Endothelial cell of umbilical vein (primary cell): ENCODE data around the gene TMF1. TPM values are rescaled to one million over a fixed set of nuclear protein-coding genes. Genes with fewer than 3 reads are reported as not detected.

Source experiments
- BruUV-seq: library from RNA; stranded (reverse); fragments of 400-500 nt; replicated peaks from 2 replicates; lab custom pipeline; 2021; lab: Mats Ljungman, UMichigan
- CTCF ChIA-PET: fragments of 300-600, 350-600 bp; sonication (Branson Sonifier 250); formaldehyde crosslinking; loops from one replicate; lab custom pipeline; 2021; ENCODE audit warnings: antibody characterized with exemption, inconsistent platforms; lab: Charles Lee
- POLR2A ChIA-PET: fragments of 300-600, 350-600 bp; sonication (Branson Sonifier 250); formaldehyde crosslinking; loops from one replicate; lab custom pipeline; 2021; ENCODE audit warnings: antibody characterized with exemption, inconsistent platforms; lab: Charles Lee
- DNase-seq: peaks from one replicate; pipeline ENCODE4 v3.0.0-alpha.2; 2011; ENCODE audit warnings: low read depth, low spot score
- FAIRE-seq: peaks from 2 replicates; lab custom pipeline; 2011; peaks lifted over from hg19 to GRCh38; lab: Jason Lieb, UNC
- H2AFZ ChIP-seq: 2 replicates; pipeline ENCODE4 v1.6.0; 2012; ENCODE audit warnings: low read depth, low read length, control low read depth, inconsistent platforms
- H3K27ac ChIP-seq: 2 replicates; pipeline ENCODE4 v1.5.1; 2011; ENCODE audit warnings: low read depth, mild to moderate bottlenecking, control low read depth, low read length, moderate library complexity; ENCODE audit not compliant: insufficient read depth
- H3K27me3 ChIP-seq, 2 experiments: 2 replicates each; pipeline versions ENCODE4 v1.6.0 to v1.6.1; 2011; ENCODE audit warnings: low read length in 2 of 2, mixed read lengths in 1 of 2; ENCODE audit not compliant: control insufficient read depth in 2 of 2, insufficient read depth in 2 of 2
- H3K36me3 ChIP-seq, 2 experiments: 2 replicates in 1 of 2; 3 replicates in 1 of 2; pipeline ENCODE4 v1.5.1; 2011; ENCODE audit warnings: low read length in 2 of 2, mild to moderate bottlenecking in 1 of 2, moderate library complexity in 1 of 2; ENCODE audit not compliant: control insufficient read depth in 2 of 2, insufficient read depth in 2 of 2; ENCODE audit errors: extremely low read depth in 1 of 2
- H3K4me1 ChIP-seq: 3 replicates; pipeline ENCODE4 v1.5.1; 2011; ENCODE audit warnings: mild to moderate bottlenecking, low read length; ENCODE audit not compliant: control insufficient read depth, insufficient read depth; ENCODE audit errors: extremely low read depth
- H3K4me2 ChIP-seq: 2 replicates; pipeline ENCODE4 v1.6.1; 2011; ENCODE audit warnings: low read length, control low read depth, mixed read lengths; ENCODE audit not compliant: insufficient read depth
- H3K4me3 ChIP-seq, 3 experiments: fragments of 200-600 bp in 1 of 3; sonication (generic), shearing (Covaris generic) in 1 of 3; replicated peaks in 1 of 3; 2 replicates each; pipeline ENCODE4 v1.5.1; 2011 to 2016; ENCODE audit warnings: control low read depth in 3 of 3, low read length in 3 of 3, mild to moderate bottlenecking in 2 of 3, inconsistent platforms in 1 of 3, low read depth in 1 of 3, moderate library complexity in 1 of 3; ENCODE audit not compliant: insufficient read depth in 1 of 3
- H3K79me2 ChIP-seq: 2 replicates; pipeline ENCODE4 v1.6.0; 2012; ENCODE audit warnings: low read length, inconsistent platforms; ENCODE audit not compliant: control insufficient read depth, insufficient read depth
- H3K9ac ChIP-seq: replicated peaks from 2 replicates; pipeline ENCODE3; 2011; ENCODE audit warnings: low read length, control low read depth; ENCODE audit not compliant: insufficient read depth; ENCODE audit errors: extremely low read depth
- H3K9me1 ChIP-seq: replicated peaks from 3 replicates; pipeline ENCODE4 v1.6.0; 2011; ENCODE audit warnings: mild to moderate bottlenecking, low read length; ENCODE audit not compliant: control insufficient read depth, insufficient read depth; ENCODE audit errors: extremely low read depth
- H3K9me3 ChIP-seq: replicated peaks from 2 replicates; pipeline ENCODE4 v1.5.1; 2012; ENCODE audit warnings: low read length, inconsistent platforms; ENCODE audit not compliant: control insufficient read depth, insufficient read depth
- H4K20me1 ChIP-seq: replicated peaks from 2 replicates; pipeline ENCODE3; 2011; ENCODE audit warnings: mild to moderate bottlenecking, low read length; ENCODE audit not compliant: control insufficient read depth, insufficient read depth; ENCODE audit errors: extremely low read depth
- CTCF ChIP-seq, 2 donors: IDR thresholded peaks; 1 replicate in 1 of 2; 2 replicates in 1 of 2; pipeline ENCODE4 v1.5.1; 2011; ENCODE audit warnings: low read length in 2 of 2, mild to moderate bottlenecking in 2 of 2, moderate library complexity in 2 of 2, control low read depth in 1 of 2, inconsistent platforms in 1 of 2, low read depth in 1 of 2; ENCODE audit not compliant: insufficient read depth in 1 of 2; ENCODE audit errors: extremely low read depth in 1 of 2
- FOS ChIP-seq: IDR thresholded peaks from 2 replicates; pipeline ENCODE4 v1.6.1; 2011; ENCODE audit warnings: mild to moderate bottlenecking, low read length, moderate library complexity, borderline replicate concordance; ENCODE audit not compliant: insufficient read depth
- MYC ChIP-seq: IDR thresholded peaks from one replicate; pipeline ENCODE4 v1.6.1; 2011; ENCODE audit warnings: mild to moderate bottlenecking, low read depth, low read length
- POLR2AphosphoS5 ChIP-seq: IDR thresholded peaks from 2 replicates; pipeline ENCODE4 v1.6.1; 2012; ENCODE audit warnings: low read depth, mild to moderate bottlenecking, control low read depth, low read length, moderate library complexity; ENCODE audit not compliant: insufficient read depth
- dilution Hi-C: fragments of 300-500 bp; cut with MboI; formaldehyde crosslinking; loops from one replicate; pipeline ENCODE4 v1.15.0; 2019; ENCODE audit warnings: low sequenced_read_pairs; ENCODE audit not compliant: extremely low pct_ligation_motif_present
- intact Hi-C: fragments of 100-400 bp; cut with micrococcal nuclease; formaldehyde crosslinking; loops from one replicate; pipeline ENCODE4 v1.10.0; 2022
- polyA plus RNA-seq, 4 experiments: library from polyadenylated mRNA; depleted of rRNA in 3 of 4; stranded (reverse) in 3 of 4; unstranded in 1 of 4; fragments of >200 nt; gene quantifications; 2 replicates each; pipeline versions ENCODE4 v1.2.1 to v1.2.3, GENCODE V29; 2011 to 2012; ENCODE audit warnings: missing spikeins in 1 of 4
- total RNA-seq: library from RNA; stranded (reverse); gene quantifications from 2 replicates; pipeline ENCODE4 v1.2.3, GENCODE V29; 2021

Gene TMF1
- total and polyA plus RNA-seq, 2 donors (not counting 3 experiments of a cell fraction or from before 2014, with no cell fraction given): 3.7 to 32.7 TPM

GRCh38 chr3:69097407-69098086 lies 45.4 kb upstream of the TMF1 start:
- FAIRE-seq (no peak), DNase-seq (no peak)
- Histone ChIP-seq H3K4me2 (no peak overlapping the region), H3K4me1 (peaks cover 16% of the 10 kb centered on the region), H3K9me3 (no peaks in the 10 kb centered on the region), H3K79me2 (peaks cover 60% of the 10 kb centered on the region), H2AFZ (no peak overlapping the region), H3K9ac (no peak overlapping the region), H3K4me3 (no peak overlapping the region), H4K20me1 (no peaks in the 10 kb centered on the region), H3K27me3 (no peaks in the 10 kb centered on the region), H3K36me3 (peaks cover 4 to 12% of the 10 kb centered on the region in 2 experiments), H3K27ac (no peak overlapping the region), H3K9me1 (no peaks in the 10 kb centered on the region)
- ChIA-PET CTCF (interaction anchor here (1.1 kb wide), 1 partner anchor 24 kb away, joined by 3 read pairs; no protein-coding TSS in a partner anchor), POLR2A (interaction anchor here (0.7 kb wide), 1 partner anchor 85 kb away, joined by 3 read pairs; no protein-coding TSS in a partner anchor)
- intact Hi-C loops (no loop called here), dilution Hi-C loops (no loop called here)
- BruUV-seq: no TSS peak
- no peak for TF ChIP-seq CTCF (IDR thresholded peaks at IDR 0.05; ENCODE audit: extremely low read depth in 1 of 2, insufficient read depth in 1 of 2, low read depth in 1 of 2, low read length in 2 of 2)
- TF ChIP-seq POLR2AphosphoS5: no peak
- TF ChIP-seq FOS: no peak
- no peak for TF ChIP-seq MYC
